HG02798 (cell line): ENCODE measurements around the gene GRIP2.

Experiments used
- ATAC-seq: cut with Tn5 transposase; IDR thresholded peaks from one replicate; pipeline ENCODE4 v1.9.1; 2021; ENCODE audit warnings: mild to moderate bottlenecking; ENCODE audit not compliant: unreplicated experiment, poor library complexity

Gene GRIP2

DNA sequence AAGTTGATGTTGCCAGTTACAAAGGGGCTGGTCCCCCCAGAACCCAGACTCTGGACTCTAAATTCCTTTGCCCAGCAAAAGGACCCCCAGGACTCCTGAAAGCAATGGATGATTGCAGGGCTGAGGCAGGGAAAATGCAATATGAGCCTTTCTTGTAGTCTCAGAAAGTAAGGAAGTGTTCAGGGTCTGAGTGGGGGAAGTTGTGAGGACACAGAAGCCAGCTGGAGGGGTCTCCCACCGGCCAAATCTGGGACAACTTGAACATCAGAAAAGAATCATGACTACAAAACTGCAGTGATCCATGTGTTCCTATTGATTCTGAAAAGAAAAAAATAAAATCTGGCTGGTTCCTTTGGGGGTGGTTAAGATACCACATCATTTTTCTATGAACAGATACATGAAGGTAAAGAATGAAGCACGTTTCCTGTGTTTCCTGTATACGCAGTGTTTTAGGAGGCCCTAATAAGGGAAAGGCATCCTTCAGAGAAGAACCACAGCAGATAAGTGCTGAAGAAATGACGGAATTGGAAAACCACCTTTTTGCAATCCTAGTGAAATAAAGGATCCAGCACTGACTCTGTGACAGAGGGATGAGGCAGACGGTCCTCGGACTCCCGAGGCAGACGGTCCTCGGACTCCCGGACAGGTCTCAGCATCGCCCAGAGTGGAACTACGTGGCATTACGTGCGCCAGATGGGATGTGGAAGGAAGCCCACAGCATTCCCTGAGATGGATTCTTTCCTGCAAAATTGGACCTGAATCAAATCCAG, 22.2 kb upstream of the GRIP2 start:
- ATAC-seq, result no peak

DNA sequence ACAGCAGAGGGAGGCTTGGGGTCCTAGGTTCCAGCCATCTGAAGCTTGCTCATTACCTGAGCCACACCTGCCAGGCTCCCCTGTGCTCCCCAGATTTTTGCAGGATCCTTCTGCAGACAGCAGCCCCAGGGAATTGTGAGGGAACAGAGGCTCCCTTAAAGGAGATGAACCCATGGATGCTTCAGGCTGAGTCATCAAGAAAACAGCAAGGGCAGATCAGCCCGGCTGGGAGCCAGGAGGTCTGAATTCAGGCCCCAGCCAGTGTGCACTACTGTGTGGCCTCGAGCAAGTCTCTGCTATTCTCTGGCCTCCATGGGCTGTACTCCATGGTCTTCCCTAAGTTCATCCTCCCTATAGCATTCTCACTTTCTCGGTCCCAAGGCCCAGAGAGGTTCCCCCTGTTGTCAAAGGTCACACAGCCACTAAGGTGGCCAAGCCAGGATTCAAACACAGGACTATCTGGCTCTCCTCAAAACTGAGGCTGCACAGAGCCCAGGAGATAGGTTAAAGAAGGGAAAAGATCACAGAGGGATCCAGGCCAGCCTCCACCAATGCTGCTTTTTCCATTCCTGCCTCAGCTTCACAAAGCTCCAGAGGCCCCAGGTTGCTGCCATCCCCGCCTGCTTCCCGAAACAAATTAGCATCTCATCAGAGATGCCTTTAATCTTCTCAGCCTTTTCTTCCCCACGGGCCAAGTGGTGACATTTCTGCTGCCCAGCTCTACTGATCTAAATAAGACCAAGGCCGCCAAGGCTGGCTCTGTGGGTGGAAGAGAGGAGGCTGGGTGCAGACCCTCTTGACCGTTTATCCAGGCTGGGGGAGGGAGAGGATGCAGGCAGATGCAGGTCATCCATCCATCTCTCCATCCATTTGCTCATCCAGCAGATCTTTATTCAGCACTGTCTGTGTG, 21.2 kb upstream of the GRIP2 start:
- no peak for ATAC-seq

DNA sequence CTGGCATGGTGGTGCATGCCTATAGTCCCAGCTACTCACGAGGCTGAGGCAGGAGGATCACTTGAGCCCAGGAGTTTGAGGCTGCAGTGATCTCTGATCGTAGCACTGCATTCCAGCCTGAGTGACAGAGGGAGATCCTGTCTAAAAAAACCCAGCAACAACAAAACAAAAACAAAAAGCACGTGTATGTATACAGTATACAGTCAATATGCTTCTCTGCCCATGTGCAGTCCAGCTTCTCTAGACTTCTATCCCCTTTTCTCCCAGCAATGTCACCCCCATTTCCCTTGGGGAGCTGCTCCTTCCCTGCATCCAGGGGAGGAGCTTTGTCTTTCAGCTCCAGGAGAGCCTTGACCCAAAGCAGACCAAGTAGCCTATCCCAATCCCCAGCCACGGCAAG, 20.0 kb upstream of the GRIP2 start:
- ATAC-seq, result no peak

DNA sequence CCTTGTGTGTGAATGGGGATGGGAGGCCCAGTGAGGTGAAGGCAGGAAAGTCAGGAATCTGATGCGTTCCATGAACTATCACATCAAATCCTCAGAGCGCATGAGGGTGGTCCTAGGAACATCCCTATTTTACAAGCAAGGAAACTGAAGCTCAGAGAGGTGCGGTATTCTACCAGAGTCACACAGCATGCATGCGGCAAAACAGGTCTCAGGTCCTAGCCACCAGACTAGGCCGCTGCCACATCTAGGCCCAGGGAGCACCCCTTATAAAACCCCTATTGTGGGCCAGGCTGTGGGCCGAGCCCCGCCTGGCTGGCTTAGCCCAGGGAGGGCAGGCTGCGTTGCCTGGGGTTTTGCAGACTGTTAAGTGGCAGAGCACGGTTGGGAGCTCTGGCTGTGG, 17.9 kb upstream of the GRIP2 start:
- no peak for ATAC-seq

DNA sequence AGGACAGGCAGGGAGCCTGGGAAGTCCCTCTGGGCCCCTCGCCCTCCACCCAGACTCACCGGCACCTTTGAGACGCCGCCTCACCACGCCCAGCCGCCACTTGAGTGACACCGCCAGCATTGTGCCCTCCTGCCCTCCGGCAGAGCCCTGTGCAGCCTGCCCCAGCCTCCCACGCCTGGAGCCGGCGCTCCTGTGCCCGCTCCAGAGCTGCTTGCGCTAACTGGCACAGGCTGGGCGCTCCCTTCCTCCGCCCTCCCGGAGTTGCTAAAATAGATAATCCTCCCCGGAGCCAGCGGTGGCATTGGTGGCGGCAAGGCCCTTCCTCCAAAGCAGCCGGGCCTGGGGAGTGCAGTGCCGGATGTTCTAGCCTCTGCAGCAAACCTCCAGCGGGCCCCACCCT, 15.7 kb upstream of the GRIP2 start:
- ATAC-seq, result no peak

DNA sequence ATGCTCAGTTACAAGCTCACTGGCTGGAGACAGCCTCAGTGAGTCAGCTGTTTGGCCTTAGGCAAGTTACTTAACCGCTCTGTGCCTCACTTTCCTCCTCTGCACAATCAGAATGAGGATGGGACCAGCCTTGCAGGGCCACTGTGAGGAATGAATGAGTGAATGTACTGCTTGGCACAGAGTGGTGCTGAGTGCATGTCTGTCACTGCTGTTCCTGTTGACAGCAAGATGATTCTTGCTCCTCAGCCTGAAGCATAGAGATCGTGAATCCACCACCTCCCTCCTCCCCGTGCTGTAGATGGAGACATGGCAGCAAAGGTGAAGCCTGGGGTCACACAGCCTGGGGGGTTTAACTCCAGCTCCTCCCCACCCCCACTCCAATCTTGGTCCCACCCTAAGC, 14.6 kb upstream of the GRIP2 start:
- no peak for ATAC-seq

DNA sequence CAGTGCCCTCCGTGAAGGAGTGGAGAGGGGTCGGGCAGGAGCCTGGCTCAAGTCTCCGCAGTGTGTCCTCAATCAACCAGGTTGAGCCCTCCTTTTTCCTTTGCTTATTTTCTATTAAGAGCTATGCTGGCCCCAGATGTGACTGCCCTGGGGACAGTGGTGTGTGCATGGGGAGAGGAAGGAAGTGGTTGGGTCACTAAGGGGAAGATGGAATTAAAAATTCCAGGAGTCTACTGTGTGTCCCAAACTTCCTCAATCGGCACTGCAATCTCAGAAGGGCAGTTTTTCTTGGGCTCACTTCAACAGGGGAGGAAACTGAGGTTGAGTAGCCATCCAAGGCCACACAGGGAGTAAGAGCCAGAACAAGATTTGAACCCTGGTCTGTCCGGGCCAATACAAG, 13.7 kb upstream of the GRIP2 start:
- ATAC-seq, result no peak

DNA sequence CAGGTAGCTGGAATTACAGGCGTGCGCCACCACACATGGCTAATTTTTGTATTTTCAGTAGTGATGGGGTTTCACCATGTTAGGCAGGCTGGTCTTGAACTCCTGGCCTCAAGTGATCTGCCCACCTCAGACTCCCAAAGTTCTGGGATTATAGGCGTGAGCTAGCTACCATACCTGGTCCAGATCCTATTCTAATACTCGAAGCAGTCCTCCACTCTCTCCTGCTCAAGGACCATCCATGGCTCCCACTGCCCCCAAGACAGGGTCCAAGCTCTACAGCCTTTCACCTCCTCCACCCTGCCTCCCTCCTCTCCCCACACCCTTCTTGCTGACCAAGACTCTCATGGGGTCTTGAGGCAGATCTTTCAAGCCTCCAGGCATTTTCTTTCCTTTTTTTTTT, 12.6 kb upstream of the GRIP2 start:
- no peak for ATAC-seq

DNA sequence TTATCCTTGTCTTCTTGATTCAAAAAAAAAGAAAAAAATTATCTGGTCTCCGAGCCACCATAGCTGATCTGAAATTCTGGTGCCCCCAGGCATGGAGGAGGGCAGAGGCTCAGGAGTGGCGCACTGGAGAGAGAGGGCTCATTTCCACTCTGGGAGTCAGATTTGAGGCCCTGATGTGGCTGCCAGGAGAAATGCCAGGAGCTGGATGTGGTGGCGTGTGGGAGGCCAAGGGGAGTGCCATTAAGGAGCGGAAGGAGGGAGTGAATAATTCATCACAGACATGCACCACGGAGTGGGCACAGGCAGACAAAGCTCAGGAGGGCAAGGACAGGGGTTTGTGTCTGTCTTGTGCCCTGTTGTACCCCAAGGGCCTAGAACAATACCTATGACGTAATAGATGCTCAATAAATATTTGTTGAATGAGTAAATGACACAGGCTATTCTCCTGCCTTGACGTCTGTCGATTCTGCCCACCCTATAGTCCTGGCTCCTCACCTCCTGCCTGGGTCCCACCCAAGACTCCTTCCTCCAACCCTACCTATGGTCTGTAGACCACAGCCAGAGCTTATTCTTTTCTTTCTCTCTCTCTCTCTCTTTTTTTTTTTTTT, 12.0 kb upstream of the GRIP2 start:
- no peak for ATAC-seq

DNA sequence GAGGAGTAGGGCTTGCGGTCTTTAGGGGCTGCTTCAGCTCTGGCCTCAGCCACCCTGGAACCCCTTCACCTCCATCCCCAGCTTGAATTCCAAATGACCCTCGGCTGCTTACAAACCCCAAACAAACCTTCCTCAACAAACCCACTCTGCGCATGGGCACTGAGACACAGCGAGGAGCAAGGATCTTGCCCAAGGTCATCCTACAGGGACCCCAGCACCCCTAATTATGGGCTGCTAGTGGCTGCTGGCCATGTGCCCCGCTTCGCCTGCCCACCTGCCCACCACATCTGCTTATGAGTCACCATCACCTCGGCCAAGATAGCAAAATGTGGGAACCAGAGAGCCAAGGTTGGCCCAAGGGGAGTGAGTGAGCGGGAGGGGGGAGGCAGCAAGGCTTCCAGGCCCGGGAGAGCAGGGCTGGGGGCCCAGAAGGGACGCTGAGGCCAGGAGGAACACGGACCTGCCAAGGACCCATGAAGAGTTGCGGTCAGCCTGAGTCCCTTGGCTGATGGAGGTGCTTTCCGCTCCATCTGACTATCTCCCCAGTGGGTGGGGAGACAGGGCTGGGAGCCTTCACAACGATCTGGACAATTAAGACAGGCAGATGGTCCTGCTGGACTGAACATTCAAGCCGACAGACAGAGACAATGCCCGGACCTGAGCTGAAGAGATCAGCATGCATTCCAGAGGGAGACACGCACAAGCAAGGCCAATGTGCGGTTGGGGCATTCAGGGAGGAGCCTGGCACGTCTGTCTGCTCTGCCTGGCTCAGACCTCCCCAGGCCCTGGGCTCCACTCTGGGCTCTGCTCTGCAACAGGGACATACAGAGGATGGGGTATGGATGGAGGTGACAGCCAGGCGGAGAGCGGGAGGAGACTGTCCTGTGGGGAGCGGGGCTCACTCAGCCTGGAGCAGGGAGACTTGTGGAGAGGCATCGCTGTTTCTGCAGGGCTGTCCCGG, 10.8 kb upstream of the GRIP2 start:
- ATAC-seq, result no peak

DNA sequence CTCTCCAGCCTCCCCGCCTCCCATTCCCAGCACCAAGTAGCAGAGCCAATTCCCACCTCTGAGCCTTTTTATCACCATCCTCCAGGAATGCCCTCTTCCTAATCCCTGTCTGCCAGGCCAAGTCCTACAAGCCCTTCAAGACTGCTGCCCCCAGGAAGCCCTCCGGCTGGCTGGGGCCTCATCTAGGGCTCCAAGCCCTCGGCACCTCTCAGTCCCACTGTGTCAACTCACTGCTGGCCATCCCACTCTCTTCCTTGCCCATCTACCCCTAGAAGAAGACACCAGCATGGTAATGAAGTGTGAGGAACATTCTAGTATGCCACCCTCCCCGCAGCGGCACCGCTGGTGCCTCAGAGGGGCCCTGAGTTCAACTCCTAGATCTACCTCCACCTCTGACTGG, 10.0 kb upstream of the GRIP2 start:
- ATAC-seq, result no peak

DNA sequence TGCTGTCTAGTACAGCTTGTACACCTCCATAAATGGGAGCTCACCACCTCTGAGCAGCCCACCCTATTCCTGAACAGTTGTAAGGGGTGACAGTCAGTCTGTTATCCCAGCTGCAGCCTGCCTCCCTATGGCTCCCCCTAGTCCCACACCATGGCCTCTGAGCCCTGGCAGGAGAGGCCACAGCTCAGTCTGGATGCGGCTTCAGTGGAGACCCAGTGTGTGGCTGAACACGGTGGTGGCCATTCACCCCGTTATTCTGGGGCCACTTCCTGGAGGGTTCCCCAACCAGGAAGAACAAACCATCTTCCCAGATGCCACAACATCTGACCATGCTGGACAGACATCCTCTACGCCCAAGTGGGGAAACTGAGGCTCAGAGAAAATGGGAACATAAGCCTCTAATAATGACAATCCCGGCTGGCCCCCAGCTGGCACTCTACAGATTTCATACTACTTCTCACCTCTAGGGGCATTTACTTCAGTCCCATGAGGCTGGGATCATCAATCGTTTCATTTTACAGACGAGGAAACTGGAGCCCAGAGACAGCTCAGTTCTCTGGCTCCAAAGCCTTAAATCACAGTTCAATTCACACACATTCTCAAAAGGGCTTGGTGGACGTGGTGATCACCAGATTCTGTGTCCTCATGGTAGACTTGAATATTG, 9.2 kb upstream of the GRIP2 start:
- ATAC-seq, result no peak

DNA sequence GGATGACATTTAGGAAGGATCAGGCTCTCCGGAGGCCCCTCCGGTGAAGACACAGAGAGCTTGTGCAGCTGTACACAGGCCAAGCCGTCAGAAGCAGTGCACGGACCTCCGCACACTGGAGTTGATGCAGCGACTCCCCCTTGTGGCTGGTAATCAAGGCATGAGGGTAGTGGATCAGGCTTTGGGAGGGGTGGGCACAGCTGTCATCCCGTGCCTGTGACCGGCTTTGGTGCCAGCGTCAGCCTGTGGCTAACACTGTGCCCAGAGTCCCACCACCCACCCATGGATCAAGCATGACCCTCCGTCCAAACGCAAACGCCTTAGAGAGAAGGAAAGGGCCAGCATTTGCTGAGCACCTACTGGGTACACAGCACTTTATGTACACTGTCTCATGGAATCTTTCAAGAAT, 8.2 kb upstream of the GRIP2 start:
- no peak for ATAC-seq

DNA sequence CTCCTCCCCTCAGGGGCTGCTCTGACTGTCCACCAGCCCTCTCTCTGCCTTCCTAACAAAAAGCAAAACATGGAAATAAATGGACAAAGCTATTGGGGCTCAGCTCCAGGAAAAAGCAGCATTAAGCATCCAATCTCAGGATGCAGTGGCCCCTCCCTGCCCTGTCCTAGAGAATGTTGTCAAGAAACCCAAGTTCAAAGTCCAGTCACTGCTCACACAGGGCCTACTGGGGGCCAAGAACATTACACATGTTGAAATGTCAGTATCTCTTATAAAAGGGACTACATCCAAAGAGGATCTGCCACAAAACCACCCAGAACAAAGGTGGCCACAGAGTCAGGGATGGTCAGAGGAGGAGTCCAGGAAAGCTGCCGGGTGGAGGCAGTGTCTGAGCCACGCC, 7.6 kb upstream of the GRIP2 start:
- ATAC-seq, result no peak

DNA sequence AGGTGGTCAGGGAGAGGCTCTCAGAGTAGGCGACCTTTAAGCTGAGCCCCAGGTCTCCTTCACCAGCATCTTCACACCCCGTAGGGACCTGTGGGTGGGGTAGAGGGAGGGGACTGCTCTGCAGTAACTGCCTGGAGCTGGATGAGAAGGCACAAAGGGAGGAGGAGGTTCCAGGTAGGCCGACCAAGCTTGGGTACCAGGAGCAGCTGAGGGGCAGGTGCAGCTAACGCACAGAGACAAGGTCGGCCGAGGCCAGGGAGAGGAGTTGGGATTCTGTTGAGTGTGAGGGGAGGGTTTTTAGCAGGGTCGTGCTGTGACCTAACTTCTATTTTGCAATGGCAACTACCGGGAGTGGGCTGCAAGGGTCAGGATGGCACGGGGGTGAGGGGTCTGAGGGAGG, 5.9 kb upstream of the GRIP2 start:
- ATAC-seq, result no peak

DNA sequence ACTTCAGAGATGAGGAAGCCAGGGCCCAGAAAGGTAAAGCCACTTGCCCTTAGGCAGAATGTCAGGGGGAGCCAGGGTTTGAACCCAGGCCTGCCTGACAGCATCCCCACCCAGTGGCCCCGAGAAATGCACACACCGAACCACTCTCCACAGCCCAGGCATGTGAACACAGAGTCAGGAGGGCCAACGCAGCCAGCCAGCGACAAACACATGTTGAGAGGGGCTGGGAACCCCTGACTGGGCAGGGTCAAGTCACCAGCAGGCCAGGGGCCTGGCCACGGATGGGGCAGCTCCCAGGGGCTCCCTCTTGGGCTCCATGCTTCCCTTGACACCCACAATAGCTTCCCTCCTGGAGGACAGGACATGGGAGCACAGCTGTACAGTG, 5.1 kb upstream of the GRIP2 start:
- ATAC-seq, result no peak

DNA sequence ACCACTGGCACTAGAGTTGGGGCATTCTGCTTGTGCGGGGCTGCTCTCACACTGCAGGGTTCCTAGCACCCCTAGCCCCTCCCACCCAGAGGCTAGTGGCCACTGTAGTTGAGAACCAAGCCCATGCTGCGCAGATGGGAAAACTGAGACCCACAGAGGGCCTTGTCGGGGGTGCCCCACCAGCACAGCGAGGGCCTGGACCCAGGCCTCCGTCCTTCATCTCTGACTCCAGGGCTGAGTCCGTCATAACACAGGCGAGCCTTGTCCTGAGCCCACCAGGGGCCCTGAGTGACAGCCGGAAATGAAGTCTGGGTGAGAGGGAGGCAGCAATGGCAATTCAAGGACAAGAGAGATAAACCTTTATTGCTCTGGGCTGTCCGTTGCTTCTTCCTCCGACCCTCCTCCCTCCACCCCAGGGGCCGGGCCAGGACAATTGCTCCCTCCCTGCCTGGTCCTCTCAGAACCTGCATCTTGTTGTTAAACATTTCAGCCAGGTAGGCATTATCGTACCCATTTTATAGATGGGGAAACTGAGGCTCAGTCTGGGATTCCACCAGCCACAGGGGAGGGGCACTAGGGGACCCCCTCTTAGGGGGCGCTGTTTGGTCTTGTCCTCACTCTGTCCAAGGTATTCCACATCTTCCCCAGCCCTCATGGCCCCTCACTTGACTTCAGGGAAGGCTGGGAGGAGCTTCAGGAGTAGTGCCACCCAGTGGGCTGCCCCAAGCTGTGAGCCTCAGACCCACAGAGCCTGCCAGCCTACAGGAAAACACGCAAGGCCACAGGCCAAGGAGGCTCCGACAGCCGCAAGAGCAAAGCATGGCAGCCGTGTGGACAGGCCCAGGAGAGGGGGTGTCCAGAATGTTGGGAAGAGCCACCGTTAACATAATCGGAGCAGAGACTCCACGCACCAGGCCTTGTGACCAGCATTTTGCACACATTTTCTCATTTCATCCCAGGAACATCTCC, 4.4 kb upstream of the GRIP2 start:
- ATAC-seq, result no peak

DNA sequence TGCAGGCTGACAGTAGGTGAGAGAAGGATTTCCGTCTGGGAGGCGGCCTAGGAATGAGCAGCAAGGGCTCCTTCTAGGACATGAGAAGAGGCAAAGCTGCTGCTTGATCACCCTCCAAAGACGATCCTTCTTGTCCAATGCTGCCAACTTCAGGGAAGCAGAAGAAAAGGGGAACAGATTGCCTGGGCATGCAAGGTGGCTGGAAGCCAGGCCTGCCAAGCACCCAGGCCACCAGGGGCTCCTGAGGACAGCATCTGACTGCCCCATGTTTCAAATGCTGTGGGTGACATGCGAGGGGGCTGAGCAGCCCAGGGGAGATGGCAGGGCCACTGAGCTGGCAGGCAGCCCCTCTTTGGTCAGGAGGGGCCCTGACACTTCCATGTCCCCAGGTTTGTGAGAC, 3.3 kb upstream of the GRIP2 start:
- ATAC-seq, result no peak

DNA sequence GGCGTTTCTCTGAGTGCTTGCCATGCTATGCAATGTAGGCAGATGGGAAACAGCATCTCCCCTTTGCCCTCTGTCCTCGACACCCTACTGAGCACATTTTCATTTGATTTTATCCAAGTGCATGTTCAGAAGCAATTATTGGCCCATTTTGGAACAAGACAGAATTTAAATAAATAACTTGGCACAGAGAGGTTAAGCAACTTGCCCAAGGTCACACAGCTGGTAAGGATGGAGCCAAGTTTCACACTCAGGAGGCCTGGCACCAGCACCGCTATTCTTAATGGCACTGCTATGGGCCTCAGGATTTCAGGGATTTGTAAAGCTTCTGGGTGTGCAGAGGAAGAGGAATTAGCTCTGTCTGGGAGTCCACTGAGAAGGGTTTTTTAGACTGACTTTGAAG, 2.5 kb upstream of the GRIP2 start:
- no peak for ATAC-seq
